IMR-90 (cell line): ENCODE results near the gene RBM39. TPM values are rescaled to one million over a fixed set of nuclear protein-coding genes. Genes with fewer than 3 reads are reported as not detected.

Source experiments
- ATAC-seq: fragments of 200-7000 bp; cut with Tn5 transposase; 2 replicates; pipeline ENCODE4 v1.9.1; 2020; ENCODE audit warnings: low read depth, mild to moderate bottlenecking, moderate library complexity
- BruUV-seq: library from RNA; stranded (reverse); fragments of 400-500 nt; replicated peaks from 2 replicates; lab custom pipeline; 2021; lab: Mats Ljungman, UMichigan
- CTCF ChIA-PET: fragments of 300-600 bp; formaldehyde crosslinking; extraction: SDS; loops from one replicate; lab custom pipeline; 2021; ENCODE audit warnings: antibody characterized with exemption; lab: Yijun Ruan, JAX
- POLR2A ChIA-PET: fragments of 300-600 bp; sonication (Branson Sonifier 250); formaldehyde crosslinking; loops from one replicate; lab custom pipeline; 2022; ENCODE audit warnings: antibody characterized with exemption; ENCODE audit not compliant: unreplicated experiment; lab: Charles Lee
- DNase-seq: peaks from one replicate; pipeline ENCODE4 v3.0.0; 2013
- H2AFZ ChIP-seq: replicated peaks from 2 replicates; pipeline ENCODE3; 2013; ENCODE audit warnings: low read length, mild to moderate bottlenecking; ENCODE audit not compliant: poor library complexity
- H2AK5ac ChIP-seq: 2 replicates; pipeline ENCODE4 v1.6.1; 2013; ENCODE audit warnings: low read depth, low read length, inconsistent platforms
- H2AK9ac ChIP-seq: replicated peaks from 2 replicates; pipeline ENCODE3; 2013; ENCODE audit warnings: mild to moderate bottlenecking, low read depth, low read length, moderate library complexity; ENCODE audit not compliant: poor library complexity
- H2BK120ac ChIP-seq: 2 replicates; pipeline ENCODE4 v1.6.1; 2013; ENCODE audit warnings: low read depth, low read length, inconsistent platforms
- H2BK15ac ChIP-seq: 3 replicates; pipeline ENCODE4 v1.6.1; 2013; ENCODE audit warnings: low read depth, low read length, inconsistent platforms
- H2BK20ac ChIP-seq: 2 replicates; pipeline ENCODE4 v1.6.1; 2013; ENCODE audit warnings: low read depth, mild to moderate bottlenecking, inconsistent platforms, low read length, moderate library complexity
- H2BK5ac ChIP-seq: 2 replicates; pipeline ENCODE4 v1.6.1; 2013; ENCODE audit warnings: mild to moderate bottlenecking, low read depth, low read length, inconsistent platforms; ENCODE audit not compliant: poor library complexity, severe bottlenecking
- H3K14ac ChIP-seq: replicated peaks from 2 replicates; pipeline ENCODE4 v1.6.1; 2013; ENCODE audit warnings: low read depth, low read length, inconsistent platforms
- H3K18ac ChIP-seq: 2 replicates; pipeline ENCODE4 v1.6.1; 2013; ENCODE audit warnings: low read depth, low read length, control low read depth
- H3K23ac ChIP-seq: 2 replicates; pipeline ENCODE4 v1.6.1; 2013; ENCODE audit warnings: low read depth, low read length, inconsistent platforms
- H3K27ac ChIP-seq: 2 replicates; pipeline ENCODE4 v1.5.1; 2013; ENCODE audit warnings: mild to moderate bottlenecking, control low read depth, low read length; ENCODE audit not compliant: insufficient read depth
- H3K27me3 ChIP-seq: 2 replicates; pipeline ENCODE4 v1.6.1; 2013; ENCODE audit warnings: low read length; ENCODE audit not compliant: control insufficient read depth, insufficient read depth
- H3K36me3 ChIP-seq: 2 replicates; pipeline ENCODE4 v1.6.1; 2013; ENCODE audit warnings: low read length, mixed read lengths; ENCODE audit not compliant: control insufficient read depth, insufficient read depth
- H3K4ac ChIP-seq: 2 replicates; pipeline ENCODE4 v1.6.1; 2013; ENCODE audit warnings: low read depth, low read length, inconsistent platforms
- H3K4me1 ChIP-seq: 2 replicates; pipeline ENCODE4 v1.6.1; 2013; ENCODE audit warnings: low read length, mixed read lengths; ENCODE audit not compliant: control insufficient read depth, insufficient read depth
- H3K4me2 ChIP-seq: 2 replicates; pipeline ENCODE4 v1.6.1; 2013; ENCODE audit warnings: low read depth, mild to moderate bottlenecking, control low read depth, low read length, moderate library complexity
- H3K4me3 ChIP-seq: 2 replicates; pipeline ENCODE4 v1.5.1; 2013; ENCODE audit warnings: low read depth, mild to moderate bottlenecking, control low read depth, low read length, moderate library complexity; ENCODE audit not compliant: insufficient read depth
- H3K56ac ChIP-seq: 2 replicates; pipeline ENCODE4 v1.6.1; 2013; ENCODE audit warnings: low read length, inconsistent platforms; ENCODE audit not compliant: insufficient read depth; ENCODE audit errors: extremely low read depth
- H3K79me1 ChIP-seq, 2 experiments: 2 replicates each; pipeline ENCODE4 v1.6.1; 2013; ENCODE audit warnings: low read length in 2 of 2, inconsistent platforms in 1 of 2, low read depth in 1 of 2
- H3K9ac ChIP-seq: 2 replicates; pipeline ENCODE4 v1.6.1; 2013; ENCODE audit warnings: low read depth, low read length, control low read depth
- H3K9me1 ChIP-seq: 2 replicates; pipeline ENCODE4 v1.6.1; 2013; ENCODE audit warnings: low read length, inconsistent platforms; ENCODE audit not compliant: insufficient read depth
- H3K9me3 ChIP-seq: 2 replicates; pipeline ENCODE4 v1.6.1; 2013; ENCODE audit warnings: low read length; ENCODE audit not compliant: control insufficient read depth, insufficient read depth
- H4K20me1 ChIP-seq: 2 replicates; pipeline ENCODE4 v1.6.1; 2013; ENCODE audit warnings: low read length, inconsistent platforms; ENCODE audit not compliant: insufficient read depth
- H4K5ac ChIP-seq: 2 replicates; pipeline ENCODE4 v1.6.1; 2013; ENCODE audit warnings: mild to moderate bottlenecking, low read depth, low read length, control low read depth
- H4K8ac ChIP-seq, 2 experiments: 2 replicates each; pipeline ENCODE4 v1.6.1; 2013; ENCODE audit warnings: low read depth in 2 of 2, low read length in 2 of 2, control low read depth in 1 of 2, inconsistent platforms in 1 of 2
- H4K91ac ChIP-seq: 2 replicates; pipeline ENCODE4 v1.6.1; 2013; ENCODE audit warnings: low read depth, low read length, inconsistent platforms; ENCODE audit not compliant: insufficient read depth
- FOS ChIP-seq: fragments of 150-350 bp; IDR thresholded peaks from 2 replicates; pipeline ENCODE4 v1.6.1; 2016; ENCODE audit warnings: low read depth, low read length
- RCOR1 ChIP-seq: IDR thresholded peaks from 2 replicates; pipeline ENCODE4 v1.6.1; 2012; ENCODE audit warnings: mild to moderate bottlenecking, low read length, improper control_type of control experiment; ENCODE audit not compliant: insufficient replicate concordance
- dilution Hi-C: fragments of 300-500 bp; cut with HindIII; formaldehyde crosslinking; loops from one replicate; pipeline ENCODE4 v1.14.3; 2018; ENCODE audit warnings: low sequenced_read_pairs; ENCODE audit not compliant: unreplicated experiment
- in situ Hi-C: fragments of 300-500 bp; cut with MboI; formaldehyde crosslinking; loops from 3 replicates; pipeline ENCODE4 v1.14.3; 2019; ENCODE audit warnings: low sequenced_read_pairs, inconsistent platforms, mixed read lengths
- intact Hi-C: fragments of 100-400 bp; cut with micrococcal nuclease; formaldehyde crosslinking; loops from 2 replicates; pipeline ENCODE4 v1.10.0; 2022
- polyA plus RNA-seq, 3 experiments: library from polyadenylated mRNA; depleted of rRNA; stranded (reverse); fragments of >200 nt; gene quantifications; 2 replicates each; pipeline ENCODE4 v1.2.3, GENCODE V29; 2012; ENCODE audit warnings: low replicate concordance in 1 of 3
- total RNA-seq: library from RNA; depleted of rRNA; stranded (reverse); fragments of >200 nt; gene quantifications from 2 replicates; pipeline ENCODE4 v1.2.3, GENCODE V29; 2012

The RBM39 gene
- total and polyA plus RNA-seq, 2 of the 4 experiments (the other 2 are of a cell fraction) = 106 to 166 TPM

DNA sequence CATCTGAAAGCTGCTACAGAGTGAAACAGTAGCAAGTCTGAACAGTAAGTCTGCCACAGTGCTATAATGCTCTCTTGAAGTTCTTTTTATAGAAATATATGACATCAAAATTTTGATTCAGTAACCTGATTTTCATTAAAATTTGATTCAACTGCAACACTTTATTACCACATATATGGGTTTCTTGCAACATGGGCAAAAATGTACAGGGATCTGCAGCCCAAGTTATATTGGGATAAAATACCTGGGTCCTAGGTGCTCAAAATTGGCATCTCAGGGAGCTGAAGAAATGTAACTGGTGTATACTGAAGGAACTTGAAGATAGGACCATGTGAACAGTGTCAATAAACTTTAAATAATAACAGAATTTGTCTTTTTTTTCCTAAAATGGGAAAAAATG, 32.0 kb downstream of the RBM39 start:
- H4K5ac ChIP-seq = no peak overlapping the region
- ATAC-seq (no peak), DNase-seq (no peak)
- H3K79me1 ChIP-seq = peaks cover 13 to 50% of the 10 kb centered on the region in 2 experiments
- no peaks in the 10 kb centered on the region for H3K27me3 ChIP-seq
- no peak overlapping the region for H2BK15ac ChIP-seq
- H3K4me2 ChIP-seq = no peak overlapping the region
- no peak overlapping the region for H3K56ac ChIP-seq
- no peak overlapping the region for H3K27ac ChIP-seq
- no peak overlapping the region for H3K9ac ChIP-seq
- H3K4ac ChIP-seq = no peak overlapping the region
- no peak overlapping the region for H3K14ac ChIP-seq
- no peak for TF ChIP-seq RCOR1
- no peak for TF ChIP-seq FOS
- no peaks in the 10 kb centered on the region for H3K9me3 ChIP-seq
- no peak overlapping the region for H4K91ac ChIP-seq
- no peak overlapping the region for H2AK9ac ChIP-seq
- ChIA-PET CTCF (interaction anchor here (0.7 to 0.9 kb wide), 2 partner anchors 9 to 24 kb away, joined by 3 to 4 read pairs; no protein-coding TSS in a partner anchor), POLR2A (no interaction called here)
- no peak overlapping the region for H2BK20ac ChIP-seq
- intact Hi-C loops (no loop called here), dilution Hi-C loops (no loop called here), in situ Hi-C loops (no loop called here)
- H3K9me1 ChIP-seq = no peaks in the 10 kb centered on the region
- H3K4me3 ChIP-seq = no peak overlapping the region
- H4K8ac ChIP-seq = no peak overlapping the region
- peaks cover 76% of the 10 kb centered on the region for H4K20me1 ChIP-seq
- no peak overlapping the region for H2BK5ac ChIP-seq
- no TSS peak for BruUV-seq
- no peak overlapping the region for H2AK5ac ChIP-seq
- no peak overlapping the region for H3K23ac ChIP-seq
- H2BK120ac ChIP-seq = no peak overlapping the region
- H3K36me3 ChIP-seq = peaks cover 67% of the 10 kb centered on the region
- no peak overlapping the region for H2AFZ ChIP-seq
- H3K18ac ChIP-seq = no peak overlapping the region
- H3K4me1 ChIP-seq = no peaks in the 10 kb centered on the region
